ENCODE data around the gene TMEM79.

The TMEM79 gene

GRCh38 chr1:156262461-156263287 is 21.5 kb upstream of the TMEM79 start:
- TF ChIP-seq CTCF (IDR thresholded peaks at IDR 0.05; ENCODE audit: low read depth, low read length), result no peak
- peak; percentile 78 to 87 for DNase-seq (ENCODE audit: low read depth in 2 of 2)
- no peak overlapping the region for H3K4me3 ChIP-seq (replicated peaks in 1 of 2; ENCODE audit: low read depth in 2 of 2, low read length in 2 of 2)

GRCh38 chr1:156263288-156263655 is 20.9 kb upstream of the TMEM79 start:
- TF ChIP-seq CTCF (IDR thresholded peaks at IDR 0.05; ENCODE audit: low read depth, low read length), result no peak
- DNase-seq (ENCODE audit: low read depth in 2 of 2), result no peak
- H3K4me3 ChIP-seq (replicated peaks in 1 of 2; ENCODE audit: low read depth in 2 of 2, low read length in 2 of 2), result no peak overlapping the region

GRCh38 chr1:156266051-156266450 is 18.1 kb upstream of the TMEM79 start:
- H3K4me3 ChIP-seq (replicated peaks in 1 of 2; ENCODE audit: low read depth in 2 of 2, low read length in 2 of 2), result no peak overlapping the region
- TF ChIP-seq CTCF (IDR thresholded peaks at IDR 0.05; ENCODE audit: low read depth, low read length), result no peak
- DNase-seq (ENCODE audit: low read depth in 2 of 2), result no peak

GRCh38 chr1:156268336-156268735 is 15.8 kb upstream of the TMEM79 start:
- DNase-seq (ENCODE audit: low read depth in 2 of 2), result peak; percentile 33 to 60
- no peak overlapping the region for H3K4me3 ChIP-seq (replicated peaks in 1 of 2; ENCODE audit: low read depth in 2 of 2, low read length in 2 of 2)
- no peak for TF ChIP-seq CTCF (IDR thresholded peaks at IDR 0.05; ENCODE audit: low read depth, low read length)

- no peak for TF ChIP-seq CTCF (IDR thresholded peaks at IDR 0.05; ENCODE audit: low read depth, low read length)
- no peak for DNase-seq (ENCODE audit: low read depth in 2 of 2)
- H3K4me3 ChIP-seq (replicated peaks in 1 of 2; ENCODE audit: low read depth in 2 of 2, low read length in 2 of 2), result no peak overlapping the region
Measured at GRCh38 chr1:156270314-156270713, 13.8 kb upstream of the TMEM79 start.

GRCh38 chr1:156276532-156276931 is 7.6 kb upstream of the TMEM79 start:
- H3K4me3 ChIP-seq (replicated peaks in 1 of 2; ENCODE audit: low read depth in 2 of 2, low read length in 2 of 2), result no peak overlapping the region
- peak in 1 of 2 donors; percentile 71 for DNase-seq (ENCODE audit: low read depth in 2 of 2)
- no peak for TF ChIP-seq CTCF (IDR thresholded peaks at IDR 0.05; ENCODE audit: low read depth, low read length)
